ENCODE measurements around the gene PLCL2.
"Not testable (repeated sequence)": the region's sequence is repeated elsewhere in the genome, so short reads cannot be mapped to it uniquely, and the experiment has no call there.

PLCL2 gene

DNA sequence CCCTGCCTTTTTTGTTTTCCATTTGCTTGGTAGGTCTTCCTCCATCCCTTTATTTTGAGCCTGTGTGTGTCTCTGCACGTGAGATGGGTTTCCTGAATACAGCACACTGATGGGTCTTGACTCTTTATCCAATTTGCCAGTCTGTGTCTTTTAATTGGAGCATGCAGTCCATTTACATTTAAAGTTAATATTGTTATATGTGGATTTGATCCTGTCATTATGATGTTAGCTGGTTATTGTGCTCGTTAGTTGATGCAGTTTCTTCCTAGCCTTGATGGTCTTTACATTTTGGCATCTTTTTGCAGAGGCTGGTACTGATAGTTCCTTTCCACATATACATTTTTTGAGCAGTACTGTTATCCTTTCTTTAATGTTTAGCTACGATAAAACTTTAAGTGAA lies 73.1 kb downstream of the PLCL2 start:
- H3K9ac ChIP-seq (ENCODE audit: low read length): not testable (repeated sequence)

DNA sequence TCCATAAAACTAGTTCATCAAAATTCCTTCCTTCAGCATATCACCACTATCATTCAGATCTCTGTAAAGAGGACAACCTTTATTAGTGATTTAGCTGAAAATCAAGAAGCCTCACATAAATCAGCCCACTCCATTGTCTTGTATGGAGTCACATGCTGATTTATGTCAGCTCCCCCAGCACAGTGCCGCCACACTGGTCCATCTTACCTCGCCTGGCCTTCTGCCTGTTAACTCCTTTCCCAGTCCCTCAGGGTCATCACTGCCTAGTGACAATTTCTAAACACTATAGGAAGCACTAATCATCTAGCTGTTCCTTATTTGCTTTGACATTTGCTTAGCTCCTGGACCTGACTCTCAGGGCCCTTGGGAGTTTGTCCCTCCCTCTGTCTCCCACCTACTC lies 75.4 kb downstream of the PLCL2 start:
- H4K91ac ChIP-seq (ENCODE audit: low read length): no peak overlapping the region
- no peak overlapping the region for H2AFZ ChIP-seq (ENCODE audit: low read depth, low read length)
- H2BK12ac ChIP-seq (ENCODE audit: low read length in 2 of 2): no peak overlapping the region
- DNase-seq: no peak
- H3K79me1 ChIP-seq (replicated peaks; ENCODE audit: low read length, poor library complexity, severe bottlenecking): no peaks in the 10 kb centered on the region
- no peak overlapping the region for H3K4me3 ChIP-seq (ENCODE audit: insufficient read depth in 1 of 2, low read depth in 1 of 2, low read length in 2 of 2)
- no peak overlapping the region for H3K14ac ChIP-seq (ENCODE audit: low read length in 2 of 2)
- no peaks in the 10 kb centered on the region for H3K27me3 ChIP-seq (ENCODE audit: control insufficient read depth in 1 of 2, insufficient read depth in 1 of 2, low read length in 2 of 2)
- 88% methylated on average over 2 of the region's 2 CpGs for WGBS
- H3K4ac ChIP-seq (ENCODE audit: low read depth in 1 of 2, low read length in 2 of 2): no peak overlapping the region
- H3K27ac ChIP-seq (ENCODE audit: low read length, poor library complexity, severe bottlenecking): no peak overlapping the region
- no peak overlapping the region for H4K8ac ChIP-seq (ENCODE audit: low read length)
- no peaks in the 10 kb centered on the region for H3K36me3 ChIP-seq (ENCODE audit: control insufficient read depth in 1 of 2, insufficient read depth in 2 of 2, low read depth in 1 of 2, low read length in 2 of 2)
- H2BK120ac ChIP-seq (ENCODE audit: low read depth, low read length): no peak overlapping the region
- no peak overlapping the region for H2AK5ac ChIP-seq (ENCODE audit: low read length, severe bottlenecking)
- no peaks in the 10 kb centered on the region for H3K4me1 ChIP-seq (ENCODE audit: control insufficient read depth, insufficient read depth, low read depth, low read length)
- no peaks in the 10 kb centered on the region for H3K9me3 ChIP-seq (ENCODE audit: control insufficient read depth, low read length)
- H3K23ac ChIP-seq (ENCODE audit: low read length in 2 of 2): no peak overlapping the region
- H2BK15ac ChIP-seq (ENCODE audit: low read depth, poor library complexity, severe bottlenecking): no peak overlapping the region
- H2BK5ac ChIP-seq (ENCODE audit: low read depth, low read length, poor library complexity, severe bottlenecking): no peak overlapping the region
- H3K9ac ChIP-seq (ENCODE audit: low read length): no peak overlapping the region
- no peak overlapping the region for H3K18ac ChIP-seq (ENCODE audit: low read depth in 1 of 2, low read length in 2 of 2)
- no peak overlapping the region for H3K4me2 ChIP-seq (ENCODE audit: low read length, poor library complexity, severe bottlenecking)

More for the DNA sequence above, 73.1 kb downstream of the PLCL2 start:
- H3K18ac ChIP-seq (ENCODE audit: low read depth in 1 of 2, low read length in 2 of 2); H3K36me3 ChIP-seq (ENCODE audit: control insufficient read depth in 1 of 2, insufficient read depth in 2 of 2, low read depth in 1 of 2, low read length in 2 of 2); DNase-seq; H2AK5ac ChIP-seq (ENCODE audit: low read length, severe bottlenecking); H3K27ac ChIP-seq (ENCODE audit: low read length, poor library complexity, severe bottlenecking); H3K4ac ChIP-seq (ENCODE audit: low read depth in 1 of 2, low read length in 2 of 2); H3K4me1 ChIP-seq (ENCODE audit: control insufficient read depth, insufficient read depth, low read depth, low read length); H3K4me2 ChIP-seq (ENCODE audit: low read length, poor library complexity, severe bottlenecking); H2AFZ ChIP-seq (ENCODE audit: low read depth, low read length); H3K4me3 ChIP-seq (ENCODE audit: insufficient read depth in 1 of 2, low read depth in 1 of 2, low read length in 2 of 2); H2BK15ac ChIP-seq (ENCODE audit: low read depth, poor library complexity, severe bottlenecking); H4K91ac ChIP-seq (ENCODE audit: low read length); H3K23ac ChIP-seq (ENCODE audit: low read length in 2 of 2); H2BK120ac ChIP-seq (ENCODE audit: low read depth, low read length); H3K14ac ChIP-seq (ENCODE audit: low read length in 2 of 2); H3K27me3 ChIP-seq (ENCODE audit: control insufficient read depth in 1 of 2, insufficient read depth in 1 of 2, low read length in 2 of 2); H3K9me3 ChIP-seq (ENCODE audit: control insufficient read depth, low read length); H2BK5ac ChIP-seq (ENCODE audit: low read depth, low read length, poor library complexity, severe bottlenecking); H4K8ac ChIP-seq (ENCODE audit: low read length); H2BK12ac ChIP-seq (ENCODE audit: low read length in 2 of 2); H3K79me1 ChIP-seq (replicated peaks; ENCODE audit: low read length, poor library complexity, severe bottlenecking): not testable (repeated sequence)
- WGBS: no CpG with 5 or more reads among the region's 3 CpGs

DNA sequence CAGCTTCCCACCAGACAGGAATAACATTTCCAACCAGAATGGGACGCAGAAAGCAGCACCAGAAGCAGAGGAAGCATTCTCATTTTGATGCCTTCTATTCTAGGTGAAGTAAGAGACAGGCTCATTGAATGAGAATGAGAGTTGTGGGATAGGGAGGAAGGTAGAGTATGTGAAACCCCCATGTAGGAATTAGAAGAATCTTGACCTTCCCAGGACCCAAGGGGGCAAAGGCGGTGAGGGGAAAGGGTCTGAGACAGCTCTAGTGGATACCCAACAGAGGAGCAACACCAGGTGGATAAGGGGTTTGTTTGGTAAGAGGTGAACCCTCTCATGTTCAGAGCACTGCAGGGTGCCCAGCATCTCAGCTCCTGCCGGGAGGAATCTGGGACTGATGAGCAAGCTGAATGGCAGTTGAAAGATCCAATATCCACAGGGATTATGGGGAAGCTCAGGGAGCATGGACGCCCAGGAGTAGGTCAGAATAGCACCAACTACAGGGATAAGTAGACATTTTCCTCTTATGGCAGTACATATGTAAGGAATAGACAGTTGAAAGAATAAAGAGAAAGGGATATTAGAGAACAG lies 77.0 kb downstream of the PLCL2 start:
- H2BK120ac ChIP-seq (ENCODE audit: low read depth, low read length): no peak overlapping the region
- no peaks in the 10 kb centered on the region for H3K36me3 ChIP-seq (ENCODE audit: control insufficient read depth in 1 of 2, insufficient read depth in 2 of 2, low read depth in 1 of 2, low read length in 2 of 2)
- H2BK15ac ChIP-seq (ENCODE audit: low read depth, poor library complexity, severe bottlenecking): no peak overlapping the region
- no peak overlapping the region for H3K9ac ChIP-seq (ENCODE audit: low read length)
- no peak overlapping the region for H4K8ac ChIP-seq (ENCODE audit: low read length)
- no peak overlapping the region for H3K4me2 ChIP-seq (ENCODE audit: low read length, poor library complexity, severe bottlenecking)
- WGBS: 72% methylated on average over 4 of the region's 4 CpGs
- H3K4me1 ChIP-seq (ENCODE audit: control insufficient read depth, insufficient read depth, low read depth, low read length): no peaks in the 10 kb centered on the region
- no peak overlapping the region for H3K27ac ChIP-seq (ENCODE audit: low read length, poor library complexity, severe bottlenecking)
- no peaks in the 10 kb centered on the region for H3K79me1 ChIP-seq (replicated peaks; ENCODE audit: low read length, poor library complexity, severe bottlenecking)
- H3K18ac ChIP-seq (ENCODE audit: low read depth in 1 of 2, low read length in 2 of 2): no peak overlapping the region
- H3K4me3 ChIP-seq (ENCODE audit: insufficient read depth in 1 of 2, low read depth in 1 of 2, low read length in 2 of 2): no peak overlapping the region
- no peak overlapping the region for H3K23ac ChIP-seq (ENCODE audit: low read length in 2 of 2)
- H2AFZ ChIP-seq (ENCODE audit: low read depth, low read length): no peak overlapping the region
- no peak overlapping the region for H2AK5ac ChIP-seq (ENCODE audit: low read length, severe bottlenecking)
- no peaks in the 10 kb centered on the region for H3K27me3 ChIP-seq (ENCODE audit: control insufficient read depth in 1 of 2, insufficient read depth in 1 of 2, low read length in 2 of 2)
- H3K14ac ChIP-seq (ENCODE audit: low read length in 2 of 2): no peak overlapping the region
- no peaks in the 10 kb centered on the region for H3K9me3 ChIP-seq (ENCODE audit: control insufficient read depth, low read length)
- DNase-seq: no peak
- no peak overlapping the region for H4K91ac ChIP-seq (ENCODE audit: low read length)
- H2BK12ac ChIP-seq (ENCODE audit: low read length in 2 of 2): no peak overlapping the region
- no peak overlapping the region for H3K4ac ChIP-seq (ENCODE audit: low read depth in 1 of 2, low read length in 2 of 2)
- no peak overlapping the region for H2BK5ac ChIP-seq (ENCODE audit: low read depth, low read length, poor library complexity, severe bottlenecking)

DNA sequence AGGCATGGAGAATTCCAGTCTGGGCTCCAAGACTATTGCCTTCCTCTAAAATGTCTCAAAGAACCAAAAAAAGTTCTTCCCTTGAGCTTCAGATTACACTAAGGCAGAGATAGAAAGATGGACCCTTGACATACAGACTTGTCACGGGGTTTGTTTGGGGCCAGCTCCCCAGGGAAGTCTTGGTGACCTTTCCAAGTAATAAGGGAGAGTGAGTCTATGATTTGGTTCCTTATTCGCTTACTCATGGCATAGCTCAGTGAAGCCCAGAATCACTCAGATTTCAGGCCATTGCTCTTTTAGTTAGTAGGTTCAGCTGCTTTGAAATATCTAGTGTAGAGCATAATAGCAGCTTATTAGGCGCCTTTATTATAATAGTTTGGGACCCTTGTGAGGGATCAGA lies 90.3 kb downstream of the PLCL2 start:
- H3K79me1 ChIP-seq (replicated peaks; ENCODE audit: low read length, poor library complexity, severe bottlenecking): no peaks in the 10 kb centered on the region
- H3K4ac ChIP-seq (ENCODE audit: low read depth in 1 of 2, low read length in 2 of 2): no peak overlapping the region
- no peak overlapping the region for H2BK5ac ChIP-seq (ENCODE audit: low read depth, low read length, poor library complexity, severe bottlenecking)
- H2BK12ac ChIP-seq (ENCODE audit: low read length in 2 of 2): no peak overlapping the region
- H2BK15ac ChIP-seq (ENCODE audit: low read depth, poor library complexity, severe bottlenecking): no peak overlapping the region
- H3K4me2 ChIP-seq (ENCODE audit: low read length, poor library complexity, severe bottlenecking): no peak overlapping the region
- no peak for DNase-seq
- H3K9ac ChIP-seq (ENCODE audit: low read length): peak overlapping the region; percentile 14
- no peaks in the 10 kb centered on the region for H3K4me1 ChIP-seq (ENCODE audit: control insufficient read depth, insufficient read depth, low read depth, low read length)
- 85% methylated on average over 3 of the region's 3 CpGs for WGBS
- H3K4me3 ChIP-seq (ENCODE audit: insufficient read depth in 1 of 2, low read depth in 1 of 2, low read length in 2 of 2): no peak overlapping the region
- no peaks in the 10 kb centered on the region for H3K27me3 ChIP-seq (ENCODE audit: control insufficient read depth in 1 of 2, insufficient read depth in 1 of 2, low read length in 2 of 2)
- H3K14ac ChIP-seq (ENCODE audit: low read length in 2 of 2): no peak overlapping the region
- no peak overlapping the region for H2BK120ac ChIP-seq (ENCODE audit: low read depth, low read length)
- no peak overlapping the region for H3K18ac ChIP-seq (ENCODE audit: low read depth in 1 of 2, low read length in 2 of 2)
- no peak overlapping the region for H4K8ac ChIP-seq (ENCODE audit: low read length)
- H3K36me3 ChIP-seq (ENCODE audit: control insufficient read depth in 1 of 2, insufficient read depth in 2 of 2, low read depth in 1 of 2, low read length in 2 of 2): no peaks in the 10 kb centered on the region
- H2AK5ac ChIP-seq (ENCODE audit: low read length, severe bottlenecking): no peak overlapping the region
- H3K9me3 ChIP-seq (ENCODE audit: control insufficient read depth, low read length): no peaks in the 10 kb centered on the region
- H3K27ac ChIP-seq (ENCODE audit: low read length, poor library complexity, severe bottlenecking): no peak overlapping the region
- no peak overlapping the region for H4K91ac ChIP-seq (ENCODE audit: low read length)
- H3K23ac ChIP-seq (ENCODE audit: low read length in 2 of 2): no peak overlapping the region
- no peak overlapping the region for H2AFZ ChIP-seq (ENCODE audit: low read depth, low read length)

Data from mesenchymal stem cell (in vitro differentiated cells and primary cell).